SK-N-SH (cell line): Measurements from ENCODE around the gene IGFL4.

Source experiments
- EP300 ChIP-seq, 2 experiments: IDR thresholded peaks; 2 replicates each; pipeline versions ENCODE4 v1.4.0 to v1.6.1; 2012; ENCODE audit warnings: borderline replicate concordance in 1 of 2, low read depth in 1 of 2, low read length in 1 of 2
- MAX ChIP-seq: IDR thresholded peaks from 2 replicates; pipeline ENCODE4 v1.4.0; 2012; ENCODE audit warnings: low read depth
- RFX5 ChIP-seq: IDR thresholded peaks from 2 replicates; pipeline ENCODE4 v1.6.1; 2012; ENCODE audit warnings: mild to moderate bottlenecking, improper control_type of control experiment, low read length
- SIN3A ChIP-seq: IDR thresholded peaks from 2 replicates; pipeline ENCODE4 v1.6.1; 2012; ENCODE audit warnings: low read depth, mild to moderate bottlenecking, low read length, moderate library complexity, borderline replicate concordance
- TF ChIP-seq, protein P1 (sequence below): fragments of 200-600 bp; sonication (generic); IDR thresholded peaks from 2 replicates; pipeline ENCODE4 v1.6.1; 2017; ENCODE audit warnings: antibody characterized with exemption, mild to moderate bottlenecking, moderate library complexity
- TF ChIP-seq, protein P2 (sequence below): IDR thresholded peaks from 2 replicates; pipeline ENCODE4 v1.6.1; 2012; ENCODE audit warnings: mild to moderate bottlenecking, low read depth, low read length, moderate library complexity
- TF ChIP-seq, protein P3 (sequence below): fragments of 150-350 bp; IDR thresholded peaks from 2 replicates; pipeline ENCODE4 v1.6.1; 2017; ENCODE audit warnings: antibody characterized with exemption, low read length, low read depth, borderline replicate concordance

DNA sequence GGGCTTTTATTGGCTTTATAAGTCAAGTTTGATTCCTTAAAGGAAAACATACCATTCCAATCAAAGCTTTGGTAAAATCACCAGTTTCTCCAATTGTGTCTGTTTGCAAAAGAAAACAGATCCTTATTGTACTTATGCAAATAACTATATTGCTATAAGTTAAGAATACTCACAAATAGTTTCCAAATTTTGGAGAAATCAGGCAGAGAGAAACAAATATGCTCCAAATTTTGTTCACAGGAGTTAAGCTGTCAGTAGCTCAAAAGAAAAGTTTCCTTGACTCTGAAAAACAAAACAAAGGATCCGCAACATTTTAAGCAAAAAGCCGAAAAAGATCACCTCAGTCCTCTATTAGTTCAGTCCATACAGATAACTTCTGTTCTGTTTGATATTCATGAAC lies 19.2 kb upstream of the IGFL4 start:
- TF ChIP-seq, protein P1, sequence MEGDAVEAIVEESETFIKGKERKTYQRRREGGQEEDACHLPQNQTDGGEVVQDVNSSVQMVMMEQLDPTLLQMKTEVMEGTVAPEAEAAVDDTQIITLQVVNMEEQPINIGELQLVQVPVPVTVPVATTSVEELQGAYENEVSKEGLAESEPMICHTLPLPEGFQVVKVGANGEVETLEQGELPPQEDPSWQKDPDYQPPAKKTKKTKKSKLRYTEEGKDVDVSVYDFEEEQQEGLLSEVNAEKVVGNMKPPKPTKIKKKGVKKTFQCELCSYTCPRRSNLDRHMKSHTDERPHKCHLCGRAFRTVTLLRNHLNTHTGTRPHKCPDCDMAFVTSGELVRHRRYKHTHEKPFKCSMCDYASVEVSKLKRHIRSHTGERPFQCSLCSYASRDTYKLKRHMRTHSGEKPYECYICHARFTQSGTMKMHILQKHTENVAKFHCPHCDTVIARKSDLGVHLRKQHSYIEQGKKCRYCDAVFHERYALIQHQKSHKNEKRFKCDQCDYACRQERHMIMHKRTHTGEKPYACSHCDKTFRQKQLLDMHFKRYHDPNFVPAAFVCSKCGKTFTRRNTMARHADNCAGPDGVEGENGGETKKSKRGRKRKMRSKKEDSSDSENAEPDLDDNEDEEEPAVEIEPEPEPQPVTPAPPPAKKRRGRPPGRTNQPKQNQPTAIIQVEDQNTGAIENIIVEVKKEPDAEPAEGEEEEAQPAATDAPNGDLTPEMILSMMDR: no peak
- TF ChIP-seq, protein P2, sequence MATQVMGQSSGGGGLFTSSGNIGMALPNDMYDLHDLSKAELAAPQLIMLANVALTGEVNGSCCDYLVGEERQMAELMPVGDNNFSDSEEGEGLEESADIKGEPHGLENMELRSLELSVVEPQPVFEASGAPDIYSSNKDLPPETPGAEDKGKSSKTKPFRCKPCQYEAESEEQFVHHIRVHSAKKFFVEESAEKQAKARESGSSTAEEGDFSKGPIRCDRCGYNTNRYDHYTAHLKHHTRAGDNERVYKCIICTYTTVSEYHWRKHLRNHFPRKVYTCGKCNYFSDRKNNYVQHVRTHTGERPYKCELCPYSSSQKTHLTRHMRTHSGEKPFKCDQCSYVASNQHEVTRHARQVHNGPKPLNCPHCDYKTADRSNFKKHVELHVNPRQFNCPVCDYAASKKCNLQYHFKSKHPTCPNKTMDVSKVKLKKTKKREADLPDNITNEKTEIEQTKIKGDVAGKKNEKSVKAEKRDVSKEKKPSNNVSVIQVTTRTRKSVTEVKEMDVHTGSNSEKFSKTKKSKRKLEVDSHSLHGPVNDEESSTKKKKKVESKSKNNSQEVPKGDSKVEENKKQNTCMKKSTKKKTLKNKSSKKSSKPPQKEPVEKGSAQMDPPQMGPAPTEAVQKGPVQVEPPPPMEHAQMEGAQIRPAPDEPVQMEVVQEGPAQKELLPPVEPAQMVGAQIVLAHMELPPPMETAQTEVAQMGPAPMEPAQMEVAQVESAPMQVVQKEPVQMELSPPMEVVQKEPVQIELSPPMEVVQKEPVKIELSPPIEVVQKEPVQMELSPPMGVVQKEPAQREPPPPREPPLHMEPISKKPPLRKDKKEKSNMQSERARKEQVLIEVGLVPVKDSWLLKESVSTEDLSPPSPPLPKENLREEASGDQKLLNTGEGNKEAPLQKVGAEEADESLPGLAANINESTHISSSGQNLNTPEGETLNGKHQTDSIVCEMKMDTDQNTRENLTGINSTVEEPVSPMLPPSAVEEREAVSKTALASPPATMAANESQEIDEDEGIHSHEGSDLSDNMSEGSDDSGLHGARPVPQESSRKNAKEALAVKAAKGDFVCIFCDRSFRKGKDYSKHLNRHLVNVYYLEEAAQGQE: no peak
- no peak for TF ChIP-seq RFX5
- TF ChIP-seq MAX: no peak
- no peak for TF ChIP-seq SIN3A
- TF ChIP-seq, protein P3, sequence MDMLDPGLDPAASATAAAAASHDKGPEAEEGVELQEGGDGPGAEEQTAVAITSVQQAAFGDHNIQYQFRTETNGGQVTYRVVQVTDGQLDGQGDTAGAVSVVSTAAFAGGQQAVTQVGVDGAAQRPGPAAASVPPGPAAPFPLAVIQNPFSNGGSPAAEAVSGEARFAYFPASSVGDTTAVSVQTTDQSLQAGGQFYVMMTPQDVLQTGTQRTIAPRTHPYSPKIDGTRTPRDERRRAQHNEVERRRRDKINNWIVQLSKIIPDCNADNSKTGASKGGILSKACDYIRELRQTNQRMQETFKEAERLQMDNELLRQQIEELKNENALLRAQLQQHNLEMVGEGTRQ: no peak
- TF ChIP-seq EP300 (IDR thresholded peaks at IDR 0.05; ENCODE audit: borderline replicate concordance in 1 of 2, low read depth in 1 of 2, low read length in 1 of 2): no peak
